HuH-7 (cell line): ENCODE data around the gene PTPRM.

ENCODE experiments used
- DNase-seq: peaks from one replicate; pipeline ENCODE4 v3.0.0; 2011; ENCODE audit warnings: low spot score

PTPRM gene

GRCh38 chr18:8400193-8400752 is 833.2 kb downstream of the PTPRM start:
- no peak for DNase-seq

- DNase-seq, result no peak
Observed at GRCh38 chr18:8400825-8401224, 833.7 kb downstream of the PTPRM start.

GRCh38 chr18:8401606-8402005 is 834.5 kb downstream of the PTPRM start:
- no peak for DNase-seq

- no peak for DNase-seq
Observed at GRCh38 chr18:8402237-8402636, 835.1 kb downstream of the PTPRM start.

GRCh38 chr18:8403713-8404112 is 836.6 kb downstream of the PTPRM start:
- DNase-seq, result no peak

- DNase-seq, result no peak
Observed at GRCh38 chr18:8406186-8406867, 839.2 kb downstream of the PTPRM start.

GRCh38 chr18:8406868-8407250 is 839.7 kb downstream of the PTPRM start:
- DNase-seq, result no peak

- no peak for DNase-seq
Observed at GRCh38 chr18:8409151-8409550, 842.0 kb downstream of the PTPRM start.

GRCh38 chr18:8411492-8411891 is 844.4 kb downstream of the PTPRM start:
- no peak for DNase-seq

- DNase-seq, result no peak
Observed at GRCh38 chr18:8412117-8412516, 845.0 kb downstream of the PTPRM start.

GRCh38 chr18:8413189-8413588 is 846.1 kb downstream of the PTPRM start:
- no peak for DNase-seq

- no peak for DNase-seq
Observed at GRCh38 chr18:8413751-8414150, 846.6 kb downstream of the PTPRM start.

- DNase-seq, result peak; percentile 35
Observed at GRCh38 chr18:8416212-8417019, 849.3 kb downstream of the PTPRM start.

- no peak for DNase-seq
Observed at GRCh38 chr18:8422391-8422790, 855.3 kb downstream of the PTPRM start.

- no peak for DNase-seq
Observed at GRCh38 chr18:8423051-8423557, 856.0 kb downstream of the PTPRM start.

GRCh38 chr18:8424481-8424880 is 857.4 kb downstream of the PTPRM start:
- DNase-seq, result no peak

GRCh38 chr18:8424917-8425725 is 858.0 kb downstream of the PTPRM start:
- no peak for DNase-seq

GRCh38 chr18:8426401-8426800 is 859.3 kb downstream of the PTPRM start:
- DNase-seq, result peak; percentile 44

GRCh38 chr18:8427339-8427738 is 860.2 kb downstream of the PTPRM start:
- DNase-seq, result no peak

- no peak for DNase-seq
Observed at GRCh38 chr18:8428951-8429350, 861.8 kb downstream of the PTPRM start.

- DNase-seq, result no peak
Observed at GRCh38 chr18:8431036-8431435, 863.9 kb downstream of the PTPRM start.

- DNase-seq, result no peak
Observed at GRCh38 chr18:8433323-8433722, 866.2 kb downstream of the PTPRM start.
